ENCODE measurements around the gene KIN.
"Not testable (repeated sequence)": the region's sequence is repeated elsewhere in the genome, so short reads cannot be mapped to it uniquely, and the experiment has no call there.

KIN gene

DNA sequence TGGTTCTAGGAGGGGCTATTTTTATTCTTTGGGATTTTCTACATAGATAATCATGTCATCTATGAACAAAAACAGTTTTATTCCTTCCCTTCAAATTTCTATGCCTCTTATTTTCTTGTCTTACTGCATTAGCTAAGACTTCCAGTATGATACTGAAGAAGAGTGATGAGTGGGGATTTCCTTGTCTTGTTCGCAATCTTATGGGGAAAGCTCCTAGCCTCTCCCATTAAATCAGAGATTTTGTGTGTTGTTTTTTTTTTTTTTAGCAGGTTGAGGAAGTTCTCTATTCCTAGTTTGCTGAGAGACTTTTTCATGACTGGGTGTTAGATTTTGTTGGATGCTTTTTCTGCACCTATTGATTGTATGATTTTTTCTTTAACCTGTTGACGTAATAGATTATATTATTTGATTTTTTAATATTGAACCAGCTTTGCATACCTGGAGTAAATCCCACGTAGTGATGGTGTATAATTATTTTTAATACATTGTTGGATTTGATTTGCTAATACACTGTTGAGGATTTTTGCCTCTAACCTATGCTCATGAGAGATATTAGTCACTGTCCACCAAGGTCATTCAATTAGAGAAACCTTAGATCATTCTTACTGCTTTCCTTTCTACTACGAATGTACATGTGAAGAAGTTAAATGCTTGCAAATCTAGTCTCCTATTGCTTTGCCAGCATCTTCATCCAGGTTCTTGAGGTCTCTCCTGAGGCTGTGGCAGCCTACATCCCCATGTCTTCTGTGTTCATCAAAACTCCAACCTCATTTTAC lies 6.6 kb upstream of the KIN start:
- DNase-seq (ENCODE audit: low read depth): no peak

DNA sequence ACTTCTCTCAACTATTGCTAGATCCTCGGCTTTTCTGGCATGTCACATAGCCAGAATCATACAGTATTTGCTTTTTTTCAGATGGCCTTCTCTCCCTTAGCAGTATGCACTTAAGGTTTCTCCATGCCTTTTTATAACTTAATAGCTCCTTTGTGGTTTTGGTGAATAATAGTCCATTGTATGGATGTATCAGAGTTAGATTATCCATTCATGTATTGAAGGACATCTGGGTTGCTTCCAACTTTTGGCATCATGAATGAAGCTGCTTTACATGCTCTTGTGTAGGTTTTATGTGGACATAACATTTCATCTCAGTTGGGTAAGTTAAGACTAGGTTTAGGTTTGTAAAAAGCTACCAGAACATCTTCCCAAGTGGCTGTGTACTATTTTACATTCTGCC lies 4.7 kb upstream of the KIN start:
- no peak for DNase-seq (ENCODE audit: low read depth)

DNA sequence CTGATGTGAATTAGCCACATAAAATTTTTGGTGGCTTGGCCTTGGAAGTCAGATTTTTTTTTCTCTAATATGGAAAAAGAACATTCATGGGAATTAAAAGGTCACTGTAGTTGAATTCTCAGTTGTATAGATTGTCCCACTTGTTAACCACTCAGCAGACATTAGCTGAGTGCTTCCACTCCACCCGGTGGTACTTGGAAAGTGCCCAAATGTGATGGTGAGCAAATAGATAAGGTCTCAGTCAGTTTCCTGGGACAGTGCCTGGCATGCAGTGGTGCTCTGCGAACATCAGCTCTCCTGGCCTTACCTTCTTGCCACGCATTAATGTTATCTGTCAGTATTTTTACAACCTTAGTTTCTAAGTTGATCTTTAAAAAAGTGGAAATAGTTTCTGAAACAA lies 1.6 kb upstream of the KIN start:
- DNase-seq (ENCODE audit: low read depth): no peak

DNA sequence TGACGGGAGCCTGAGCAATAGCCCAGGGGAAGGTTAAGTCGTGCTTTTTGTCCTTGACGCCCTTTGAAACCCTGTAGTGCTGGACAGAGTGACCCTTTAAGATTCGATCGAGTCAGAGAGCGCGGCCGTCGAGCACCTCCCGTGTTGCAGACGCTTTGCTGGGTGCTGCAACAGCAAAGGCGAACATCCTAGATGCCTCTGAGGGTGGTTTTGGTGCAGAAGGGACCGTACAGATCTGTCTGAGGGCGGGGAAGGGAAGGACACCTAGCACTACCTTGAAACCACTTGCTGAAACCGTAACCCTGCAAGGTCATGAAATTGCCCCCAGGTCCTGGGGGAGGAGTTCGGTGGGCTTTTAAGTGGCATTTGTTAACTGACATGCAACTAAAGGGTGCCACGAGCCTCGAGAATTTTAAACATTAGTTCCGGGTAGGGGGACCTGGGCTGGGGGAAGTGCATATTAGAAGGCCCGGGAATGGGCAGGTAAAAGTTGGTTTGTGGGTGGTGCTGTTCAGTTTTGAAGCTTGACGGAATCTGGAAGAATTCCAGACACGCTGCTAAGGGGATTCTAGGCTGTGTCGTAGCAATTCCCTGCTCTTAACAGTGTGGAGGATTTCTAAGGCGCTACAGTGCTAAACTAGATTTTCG lies 970 bp upstream of the KIN start:
- no peak for DNase-seq (ENCODE audit: low read depth)

DNA sequence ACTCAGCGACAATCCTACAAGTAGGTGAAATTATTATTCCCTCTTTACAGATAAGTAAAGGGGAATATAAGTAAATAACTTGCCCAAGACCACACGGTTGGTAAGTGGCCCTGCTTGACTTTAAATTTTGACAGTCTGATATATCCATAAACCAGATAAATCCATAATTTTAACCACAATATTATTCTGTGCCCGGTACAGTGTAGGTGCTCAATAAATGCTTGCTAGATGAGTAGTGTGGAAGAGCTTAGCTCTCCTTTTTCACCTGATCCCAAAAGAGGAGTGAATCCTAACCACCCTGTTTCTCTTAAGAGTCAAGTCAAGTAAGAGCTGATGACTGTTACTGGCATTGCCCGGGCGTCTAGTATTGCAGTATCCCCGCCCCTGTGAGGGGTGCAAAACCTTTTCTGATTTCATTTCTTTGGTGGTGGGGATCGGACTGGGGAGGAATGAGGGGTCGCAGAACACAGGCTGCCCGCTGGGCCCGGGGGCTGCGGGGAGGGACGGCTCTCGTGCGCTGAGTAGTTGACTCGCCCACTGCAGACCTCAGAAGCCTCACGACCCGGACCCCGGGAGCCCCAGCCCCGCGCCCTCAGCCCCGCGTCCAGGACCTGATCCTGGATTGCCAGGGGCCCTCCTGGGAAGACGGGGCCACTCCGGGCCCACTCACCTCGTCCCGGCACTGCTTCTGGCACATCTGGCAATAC lies 490 bp downstream of the KIN start:
- DNase-seq (ENCODE audit: low read depth): no peak

DNA sequence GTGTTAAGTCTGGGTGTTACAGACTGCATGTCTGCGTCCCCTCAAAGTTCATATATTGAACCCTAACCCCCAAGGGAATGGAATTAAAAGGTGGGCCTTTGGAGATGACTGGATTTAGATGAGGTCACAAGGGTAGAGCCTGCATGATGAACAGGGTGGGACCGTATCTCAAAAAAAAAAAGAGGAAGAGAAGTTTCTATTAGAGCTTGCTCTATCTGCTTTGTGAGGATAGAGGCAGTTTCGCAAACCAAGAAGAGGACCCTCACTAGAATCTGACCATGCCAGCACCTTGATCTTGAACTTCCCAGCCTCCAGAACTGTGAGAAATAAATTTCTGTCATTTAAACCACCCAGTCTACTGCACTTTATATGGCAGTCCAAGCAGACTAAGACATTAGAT lies 1.4 kb downstream of the KIN start:
- no peak for DNase-seq (ENCODE audit: low read depth)

DNA sequence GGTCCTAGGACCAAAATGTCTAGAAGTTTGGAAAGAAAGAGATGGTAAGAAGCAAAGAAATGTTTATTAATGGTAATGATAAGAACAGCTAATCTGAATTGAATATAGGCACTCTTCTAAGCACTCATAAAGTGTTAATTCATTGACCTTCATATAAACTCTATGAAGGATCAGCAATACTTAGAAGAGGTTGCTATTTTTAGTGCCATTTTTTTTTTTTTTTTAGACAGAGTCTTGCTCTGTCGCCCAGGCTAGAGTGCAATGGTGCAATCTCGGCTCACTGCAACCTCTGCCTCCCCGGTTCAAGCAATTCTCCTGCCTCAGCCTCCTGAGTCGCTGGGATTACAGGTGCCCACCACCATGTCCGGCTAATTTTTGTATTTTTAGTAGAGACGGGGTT lies 5.6 kb downstream of the KIN start:
- DNase-seq (ENCODE audit: low read depth): not testable (repeated sequence)

DNA sequence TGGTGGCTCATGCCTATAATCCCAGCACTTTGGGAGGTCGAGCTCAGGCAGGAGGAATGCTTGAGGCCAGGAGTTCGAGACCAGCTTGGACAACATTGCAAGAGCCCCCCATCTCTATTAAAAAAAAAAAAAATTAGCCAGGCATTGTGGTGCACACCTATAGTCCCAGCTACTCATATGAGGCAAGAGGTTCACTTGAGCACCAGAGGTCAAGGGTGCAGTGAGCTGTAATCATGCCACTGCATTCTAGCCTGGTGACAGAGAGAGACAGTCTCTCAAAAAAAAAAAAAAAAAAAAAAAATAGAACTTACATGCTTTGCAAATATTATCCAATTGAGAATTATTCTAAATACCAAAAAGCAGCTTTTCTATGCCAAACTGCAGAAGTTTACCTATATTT lies 11.0 kb downstream of the KIN start:
- DNase-seq (ENCODE audit: low read depth): no peak

DNA sequence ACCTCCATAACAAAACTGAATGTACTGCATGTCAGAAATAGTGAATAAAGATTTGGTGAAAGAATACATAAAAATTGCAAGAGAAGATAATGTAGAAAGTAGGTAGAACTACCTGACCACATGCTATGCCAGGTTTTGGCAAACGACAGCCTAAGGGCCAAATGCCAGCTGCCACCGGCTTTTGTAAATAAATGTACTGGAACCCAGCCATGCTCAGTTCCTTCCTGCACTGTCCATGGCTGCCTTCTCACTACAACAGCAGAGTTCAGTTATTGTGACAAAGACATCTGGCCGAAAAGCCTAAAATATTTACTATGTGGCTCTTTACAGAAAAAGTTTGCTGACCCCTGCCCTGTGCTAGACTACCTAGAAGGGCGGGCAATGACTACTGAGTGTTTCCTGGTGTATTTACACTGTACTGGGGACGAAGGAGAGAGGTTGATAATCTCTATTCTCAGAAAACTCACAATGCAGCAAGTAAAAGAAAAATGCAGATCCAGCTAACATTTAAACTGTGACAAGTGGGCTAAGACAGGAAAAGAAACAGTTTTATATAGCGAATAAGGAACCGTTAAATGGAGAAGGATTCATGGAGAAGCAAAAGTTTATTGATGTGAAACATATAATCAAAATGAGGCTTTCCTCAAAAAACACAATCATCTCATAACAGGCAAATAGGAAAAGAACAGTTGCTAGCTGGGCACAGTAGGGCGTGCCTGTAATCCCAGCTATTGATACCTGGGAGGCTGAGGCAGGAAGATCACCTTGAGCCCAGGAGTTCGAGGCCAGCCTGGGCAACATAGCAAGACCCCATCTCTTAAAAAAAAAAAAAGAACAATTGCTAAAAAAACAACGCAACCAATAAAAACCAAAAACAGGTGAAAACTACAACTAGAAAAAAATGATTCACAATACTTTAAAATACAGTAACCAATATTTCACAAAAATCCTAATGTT lies 13.7 kb downstream of the KIN start:
- DNase-seq (ENCODE audit: low read depth): no peak

DNA sequence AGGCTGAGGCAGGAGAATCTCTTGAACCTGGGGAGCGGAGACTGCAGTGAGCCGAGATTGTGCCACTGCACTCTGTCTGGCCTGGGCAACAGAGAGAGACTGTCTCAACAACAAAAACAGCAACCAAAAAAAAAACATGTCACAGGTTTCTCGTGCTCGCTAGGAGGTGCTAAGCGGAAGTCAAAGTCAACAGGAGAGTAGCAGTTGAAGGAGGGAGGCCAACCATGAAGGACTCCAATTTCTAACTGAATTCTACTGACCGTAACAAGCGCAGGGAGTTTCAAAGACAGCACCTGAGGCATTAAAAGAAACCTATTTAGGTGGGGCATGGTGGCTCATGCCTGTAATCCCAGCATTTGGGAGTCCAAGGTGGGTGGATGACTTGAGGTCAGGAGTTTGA lies 19.4 kb downstream of the KIN start:
- DNase-seq (ENCODE audit: low read depth): no peak

DNA sequence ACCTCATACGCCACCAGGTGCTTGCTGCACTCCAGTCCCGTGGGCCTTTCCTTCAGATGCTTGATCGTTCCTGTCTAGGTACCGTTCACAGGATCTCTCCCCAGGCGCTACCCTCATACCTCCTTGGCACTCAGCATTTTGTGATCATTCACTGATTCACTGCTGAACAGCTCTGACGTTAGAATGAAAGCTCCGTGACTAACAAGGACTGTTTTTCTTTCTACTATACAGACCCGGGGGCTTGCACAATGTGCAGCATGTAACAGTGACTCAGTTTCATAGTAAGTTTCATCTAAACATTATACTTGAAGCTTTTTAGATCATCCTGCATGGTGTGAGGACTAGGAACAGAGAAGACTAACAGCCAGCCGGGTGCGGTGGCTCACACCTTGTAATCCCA lies 20.6 kb downstream of the KIN start:
- no peak for DNase-seq (ENCODE audit: low read depth)

DNA sequence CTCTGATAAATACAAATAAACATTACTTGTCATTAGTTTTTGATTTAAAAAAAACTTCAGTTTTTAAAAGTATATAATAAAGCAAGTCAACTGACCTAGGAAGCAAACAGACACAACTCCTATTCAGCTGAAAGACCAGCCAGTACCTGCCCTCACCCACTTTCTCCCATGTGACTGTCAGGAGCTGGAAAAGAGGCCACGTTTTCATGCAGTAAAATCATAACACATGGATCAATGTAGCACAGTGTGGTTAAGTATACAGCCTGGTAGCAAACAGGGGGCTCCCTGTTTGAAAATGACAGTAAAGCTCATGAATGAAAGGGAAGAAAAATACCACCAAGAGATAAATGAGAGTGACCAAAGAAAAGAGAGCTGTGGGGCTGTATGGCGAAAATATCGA lies 21.6 kb downstream of the KIN start:
- no peak for DNase-seq (ENCODE audit: low read depth)

DNA sequence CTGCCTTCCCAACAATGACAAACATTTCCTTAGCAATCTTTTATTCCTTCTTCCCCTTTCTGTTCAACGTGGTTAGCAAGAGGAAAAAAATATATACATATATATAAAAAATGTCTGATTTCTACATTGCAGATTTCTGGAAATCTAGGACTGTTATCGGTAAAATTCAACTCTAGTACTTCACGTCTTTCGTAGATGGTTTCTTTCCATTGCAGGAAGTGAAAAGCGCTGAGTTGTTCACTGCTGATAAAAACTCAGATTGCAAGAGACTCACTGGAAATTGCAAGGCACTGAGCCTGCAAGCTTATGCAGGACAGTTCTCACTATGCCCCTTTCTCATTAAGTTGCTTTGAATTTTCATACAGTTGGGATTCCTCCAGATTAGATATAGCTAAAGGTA lies 23.9 kb downstream of the KIN start:
- no peak for DNase-seq (ENCODE audit: low read depth)

DNA sequence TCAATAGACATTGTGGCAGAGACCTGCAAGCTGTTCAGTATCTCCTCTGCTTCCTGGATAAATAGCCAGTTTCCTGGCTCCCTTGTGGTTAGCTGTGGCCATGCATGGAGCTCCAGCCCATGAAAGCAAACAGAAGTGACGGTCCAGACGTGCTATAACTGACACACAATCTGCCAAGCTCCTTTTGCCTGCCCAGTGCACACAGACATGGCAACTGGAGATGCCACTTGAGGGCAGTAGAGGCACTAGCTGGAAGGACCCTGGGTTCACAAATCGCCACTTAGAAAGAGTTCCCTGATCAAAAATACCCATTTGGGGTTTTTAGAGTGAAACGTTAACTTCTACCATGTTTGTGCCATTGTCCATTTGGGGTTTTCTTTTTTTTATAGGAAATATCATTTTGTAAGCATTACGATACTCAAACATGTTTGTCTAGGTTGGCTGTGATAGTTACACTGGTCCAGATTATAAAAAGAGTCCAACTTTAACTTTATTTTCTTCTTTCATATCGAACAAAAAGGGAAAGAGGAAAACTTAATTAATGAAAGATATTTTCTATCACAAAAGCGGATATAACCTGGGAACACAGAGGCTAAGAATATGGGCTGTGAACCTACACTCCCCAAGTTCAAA lies 31.3 kb downstream of the KIN start:
- no peak for DNase-seq (ENCODE audit: low read depth)

DNA sequence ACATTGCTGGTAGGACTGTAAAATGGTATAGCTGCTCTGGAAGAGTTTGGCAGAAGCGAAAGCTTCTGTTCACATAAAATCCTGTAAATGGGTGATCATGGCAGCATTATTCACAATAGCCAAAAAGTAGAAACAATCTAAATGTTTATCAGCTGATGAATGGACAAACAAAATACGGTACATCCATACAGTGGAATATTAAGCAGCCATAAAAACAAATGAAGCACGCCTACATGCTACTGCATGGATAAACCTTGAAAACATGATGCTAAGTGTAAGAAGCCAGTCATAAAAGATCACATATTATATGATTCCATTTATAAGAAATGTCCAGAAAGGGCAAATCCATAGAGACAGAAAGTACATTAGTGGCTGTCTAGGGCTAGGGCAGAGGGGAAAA lies 32.7 kb downstream of the KIN start:
- no peak for DNase-seq (ENCODE audit: low read depth)

DNA sequence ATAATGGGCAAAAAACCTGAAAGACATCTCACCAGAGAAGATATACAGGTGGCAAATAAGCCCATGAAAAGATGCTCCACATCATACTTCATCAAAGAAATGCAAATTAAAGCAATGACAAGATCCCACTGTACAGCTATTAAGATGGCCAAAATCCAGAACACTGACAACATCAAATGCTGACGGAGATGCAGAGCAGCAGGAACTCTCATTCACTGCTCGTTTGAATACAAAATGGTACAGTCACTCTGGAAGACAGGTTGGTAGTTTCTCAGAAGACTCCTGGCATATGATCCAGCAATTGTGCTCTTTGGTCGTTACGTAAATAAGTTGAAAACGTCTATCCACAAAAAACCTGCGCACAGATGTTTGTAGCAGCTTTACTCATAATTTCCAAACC lies 35.5 kb downstream of the KIN start:
- DNase-seq (ENCODE audit: low read depth): no peak

DNA sequence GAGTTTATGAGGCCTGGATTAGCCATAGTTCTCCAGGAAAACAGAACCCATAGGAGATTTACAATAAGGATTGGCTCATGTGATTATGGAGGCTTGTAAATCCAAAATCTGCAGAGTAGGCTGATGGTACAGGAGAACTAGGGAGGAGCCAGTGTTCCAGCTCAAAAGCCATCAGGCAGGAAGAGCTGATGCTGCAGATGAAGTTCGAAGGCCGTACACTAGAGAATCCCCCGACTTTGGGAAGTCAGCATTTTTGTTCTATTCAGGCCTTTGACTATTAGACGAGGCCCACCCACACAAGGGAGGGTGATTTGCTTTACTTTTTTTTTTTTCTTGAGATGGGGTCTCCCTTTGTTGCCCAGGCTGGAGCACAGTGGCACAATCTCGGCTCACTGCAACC lies 37.6 kb downstream of the KIN start:
- DNase-seq (ENCODE audit: low read depth): no peak

DNA sequence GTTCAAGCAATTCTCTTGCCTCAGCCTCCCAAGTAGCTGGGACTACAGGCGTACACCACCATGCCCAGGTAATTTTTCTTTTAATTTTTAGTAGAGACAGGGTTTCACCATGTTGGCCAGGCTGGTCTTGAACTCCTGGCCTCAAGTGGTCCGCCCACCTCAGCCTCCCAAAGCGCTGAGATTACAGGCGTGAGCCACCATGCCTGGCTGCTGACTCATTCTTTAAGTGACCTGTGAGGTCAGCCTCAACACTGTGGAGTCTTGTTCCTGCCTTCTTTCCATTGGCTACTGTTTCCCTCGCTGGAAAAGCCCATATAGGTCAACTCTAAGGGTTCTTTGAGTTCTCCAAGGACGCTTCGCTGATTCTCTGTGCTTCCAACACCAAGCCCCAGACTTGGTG lies 39.2 kb downstream of the KIN start:
- DNase-seq (ENCODE audit: low read depth): not testable (repeated sequence)

DNA sequence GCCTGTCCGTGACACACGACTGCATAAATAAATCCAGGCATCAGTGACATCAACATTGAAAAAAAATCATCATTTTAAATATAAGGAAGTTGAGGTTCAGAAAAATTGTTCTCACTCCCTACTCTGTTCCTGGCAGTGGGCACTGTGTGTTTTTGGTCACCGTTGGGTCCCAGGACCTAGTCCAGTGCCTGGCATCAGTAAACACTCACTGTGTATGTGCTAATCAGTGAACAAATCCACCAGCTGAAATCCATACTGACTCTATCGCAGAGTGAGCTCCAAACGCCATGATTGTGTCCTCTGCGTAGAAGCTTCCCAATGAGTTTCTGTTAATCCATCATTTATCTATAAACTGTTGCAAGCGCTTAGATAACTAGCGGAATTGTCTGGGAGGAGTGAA lies 43.5 kb downstream of the KIN start:
- DNase-seq (ENCODE audit: low read depth): no peak

DNA sequence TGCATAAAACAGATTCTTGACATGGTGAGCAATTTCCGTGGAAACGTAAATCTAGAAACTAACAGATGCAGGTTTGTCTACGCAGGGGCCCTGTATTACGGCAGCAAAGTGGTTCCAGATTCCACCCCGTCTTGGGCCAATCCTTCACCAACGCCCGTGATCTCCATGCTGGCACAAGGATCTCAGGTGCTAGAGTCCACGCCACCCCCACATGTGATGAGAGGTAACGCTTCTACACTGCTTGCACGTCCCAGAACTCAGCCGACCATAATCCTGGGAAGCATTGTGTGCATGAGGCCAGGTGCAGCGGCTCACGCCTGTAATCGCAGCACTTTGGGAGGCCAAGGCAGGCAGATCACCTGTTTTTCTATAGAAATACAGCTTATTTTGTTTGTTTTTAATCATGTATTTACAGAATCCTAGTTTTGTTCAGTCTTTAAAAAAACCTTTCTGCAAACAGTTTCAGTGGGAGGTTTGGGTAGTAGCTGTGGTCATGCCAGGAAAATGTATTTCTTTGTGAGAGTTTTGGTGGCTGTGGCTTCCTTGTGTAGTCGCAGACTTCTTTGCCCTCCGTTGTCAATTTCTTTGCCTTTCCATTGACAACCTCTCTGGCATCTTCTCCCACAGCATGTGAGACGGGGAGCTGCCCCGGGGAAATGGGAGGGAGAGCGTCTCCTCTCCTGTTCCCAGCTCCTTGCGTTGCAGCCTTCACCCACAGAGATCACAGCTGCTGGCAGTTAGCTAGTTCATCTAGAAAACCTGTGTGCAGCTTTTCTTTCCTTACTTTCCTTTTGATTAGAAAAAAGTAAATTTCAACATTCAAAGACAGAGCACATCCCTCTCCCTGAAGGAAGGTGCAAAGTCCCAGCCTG lies 49.0 kb downstream of the KIN start:
- DNase-seq (ENCODE audit: low read depth): no peak

DNA sequence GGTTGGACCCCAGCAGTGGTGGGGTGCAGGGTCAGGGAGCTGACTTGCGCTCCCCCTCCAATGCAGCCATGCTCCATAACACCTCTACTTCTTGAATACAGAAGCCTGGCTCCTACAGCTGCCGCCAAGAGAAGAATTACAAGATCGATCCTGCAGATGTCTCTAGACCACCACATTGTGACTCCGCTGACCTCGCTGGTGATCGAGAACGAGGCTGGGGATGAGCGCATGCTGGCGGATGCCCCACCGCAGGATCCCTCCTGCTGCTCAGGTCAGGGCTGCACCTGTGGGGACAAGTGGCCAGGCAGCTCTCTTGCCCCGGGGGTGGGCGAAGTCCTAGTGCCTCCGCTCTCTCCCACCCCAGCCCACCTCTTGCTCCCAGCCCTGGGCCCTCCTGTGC lies 53.0 kb downstream of the KIN start:
- no peak for DNase-seq (ENCODE audit: low read depth)

Data from activated T-cell treated with anti-CD3 and anti-CD28 coated beads for 1 hour (primary cell).